HG03469 (cell line): ENCODE data around the gene TDRD5.

Experiments
- ATAC-seq: cut with Tn5 transposase; IDR thresholded peaks from one replicate; pipeline ENCODE4 v1.9.1; 2021; ENCODE audit warnings: mild to moderate bottlenecking, moderate library complexity, moderate number of reproducible peaks; ENCODE audit not compliant: unreplicated experiment

Gene TDRD5

DNA sequence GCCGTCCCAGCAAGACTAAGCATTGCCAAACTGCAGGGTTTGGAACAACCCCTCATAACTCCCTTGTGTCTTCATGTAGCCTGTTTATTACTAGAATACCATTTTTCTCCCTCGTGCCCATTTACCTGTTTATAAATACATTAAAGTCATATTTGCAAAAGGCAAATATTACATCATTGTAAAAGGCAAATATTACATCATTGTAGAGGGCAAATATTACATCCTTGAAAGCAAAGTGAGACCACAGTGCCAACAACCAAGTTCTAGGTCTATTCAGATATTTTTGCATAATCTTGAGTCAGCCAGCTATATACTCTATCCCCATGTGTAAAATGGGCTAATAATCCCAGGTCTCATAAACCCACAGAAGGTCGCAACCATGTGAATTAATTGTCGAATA is 140.0 kb downstream of the TDRD5 start:
- no peak for ATAC-seq
